ENCODE data around the gene TRAT1.

The TRAT1 gene

DNA sequence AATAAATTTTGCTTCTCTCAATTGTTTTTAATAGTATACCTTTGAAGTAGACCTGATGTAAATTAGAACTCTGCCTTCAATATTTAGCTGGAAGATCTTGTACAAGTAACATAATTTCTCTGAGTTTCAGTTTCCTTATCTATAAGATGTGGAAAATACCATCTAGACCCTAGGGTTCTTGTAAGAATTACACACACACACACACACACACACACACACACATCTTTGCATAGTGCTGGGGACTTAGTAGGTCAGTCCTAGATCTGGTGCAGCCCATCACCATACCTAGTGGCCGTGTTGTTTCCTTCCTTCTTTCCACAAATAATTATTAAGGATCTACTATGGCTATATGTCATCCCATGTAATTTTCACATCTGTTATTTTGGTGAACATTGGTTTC, 11.0 kb downstream of the TRAT1 start:
- no peak overlapping the region for H3K27ac ChIP-seq
- no peak for TF ChIP-seq CTCF (conservative IDR thresholded peaks at IDR 0.05)

DNA sequence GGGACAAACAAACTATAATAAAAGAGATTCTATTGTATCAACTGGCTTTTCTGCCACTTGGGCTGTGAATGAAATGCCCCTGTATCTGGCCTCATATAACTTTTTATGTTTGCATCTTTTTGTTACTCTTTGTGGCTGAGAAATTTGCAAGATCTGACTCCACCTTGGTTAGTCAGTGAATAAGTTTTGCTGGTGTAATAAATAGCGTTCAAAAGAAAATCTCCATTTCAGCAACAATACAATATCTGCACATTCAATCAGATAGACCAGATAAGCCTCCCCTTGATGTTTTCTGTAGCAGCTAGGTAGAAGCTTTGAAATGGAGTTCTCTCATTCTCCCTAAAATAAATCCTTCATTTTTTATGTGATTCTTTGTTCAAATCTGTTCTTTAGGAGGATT, 12.0 kb downstream of the TRAT1 start:
- TF ChIP-seq CTCF (conservative IDR thresholded peaks at IDR 0.05), result no peak
- no peak overlapping the region for H3K27ac ChIP-seq

DNA sequence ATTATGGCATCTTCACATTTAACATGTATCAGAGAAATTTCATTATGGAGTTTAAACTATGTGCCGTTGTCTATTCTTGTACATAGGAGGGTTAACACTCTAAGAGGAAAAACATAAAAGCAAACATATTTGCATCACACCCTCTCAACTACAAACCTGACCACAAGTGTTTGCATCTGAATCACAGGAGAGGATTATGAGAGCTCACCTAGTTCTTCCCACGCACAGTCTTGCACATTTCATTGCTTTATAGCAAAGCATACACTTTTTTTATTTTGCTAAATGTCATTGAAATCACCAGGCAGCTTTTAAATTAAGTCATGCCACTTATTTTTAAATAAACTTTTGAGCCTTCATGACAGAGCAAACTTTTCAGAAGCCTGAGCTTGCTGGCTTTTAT, 12.5 kb downstream of the TRAT1 start:
- no peak for TF ChIP-seq CTCF (conservative IDR thresholded peaks at IDR 0.05)
- no peak overlapping the region for H3K27ac ChIP-seq

- no peak overlapping the region for H3K27ac ChIP-seq
- TF ChIP-seq CTCF (conservative IDR thresholded peaks at IDR 0.05), result no peak
Measured at GRCh38 chr3:108838436-108838835, 15.8 kb downstream of the TRAT1 start.

GRCh38 chr3:108845709-108846293, 23.2 kb downstream of the TRAT1 start:
- no peak for TF ChIP-seq CTCF (conservative IDR thresholded peaks at IDR 0.05)

GRCh38 chr3:108847187-108847586, 24.6 kb downstream of the TRAT1 start:
- H3K27ac ChIP-seq, result no peak overlapping the region
- TF ChIP-seq CTCF (conservative IDR thresholded peaks at IDR 0.05), result no peak

More at GRCh38 chr3:108845709-108846293, 23.2 kb downstream of the TRAT1 start:
- no peak overlapping the region for H3K27ac ChIP-seq

GRCh38 chr3:108849075-108849474, 26.5 kb downstream of the TRAT1 start:
- H3K27ac ChIP-seq, result no peak overlapping the region
- TF ChIP-seq CTCF (conservative IDR thresholded peaks at IDR 0.05), result no peak
